ENCODE results near the gene FGF12.

Gene FGF12

GRCh38 chr3:192687488-192688152 is 39.7 kb downstream of the FGF12 start:
- no peak for TF ChIP-seq ZNF8 (CRISPR knock-in tag; IDR thresholded peaks at IDR 0.05)
- no peak for TF ChIP-seq TOX (CRISPR knock-in tag; IDR thresholded peaks at IDR 0.05; ENCODE audit: borderline replicate concordance)
- no peak for TF ChIP-seq ISL1 (CRISPR knock-in tag; IDR thresholded peaks at IDR 0.05)
- TF ChIP-seq ZFP30 (CRISPR knock-in tag; IDR thresholded peaks at IDR 0.05) = no peak
- no peak for TF ChIP-seq PPARA (CRISPR knock-in tag; IDR thresholded peaks at IDR 0.05; ENCODE audit: borderline replicate concordance)
- TF ChIP-seq ZC3H10 (CRISPR knock-in tag; IDR thresholded peaks at IDR 0.05) = no peak
- no peak for ATAC-seq

GRCh38 chr3:192685801-192686200 is 41.5 kb downstream of the FGF12 start:
- ATAC-seq = no peak
- no peak for TF ChIP-seq RARB (CRISPR knock-in tag; IDR thresholded peaks at IDR 0.05)
- TF ChIP-seq POU6F1 (CRISPR knock-in tag; IDR thresholded peaks at IDR 0.05; ENCODE audit: borderline replicate concordance, low read depth) = no peak
- TF ChIP-seq ZFP30 (CRISPR knock-in tag; IDR thresholded peaks at IDR 0.05) = no peak
- TF ChIP-seq ZNF8 (CRISPR knock-in tag; IDR thresholded peaks at IDR 0.05) = no peak
- no peak for TF ChIP-seq SNAI2 (CRISPR knock-in tag; IDR thresholded peaks at IDR 0.05)
- TF ChIP-seq ZNF70 (CRISPR knock-in tag; IDR thresholded peaks at IDR 0.05) = no peak
- TF ChIP-seq OSR1 (CRISPR knock-in tag; IDR thresholded peaks at IDR 0.05) = no peak
- TF ChIP-seq CSRNP3 (CRISPR knock-in tag; IDR thresholded peaks at IDR 0.05) = no peak
- no peak for TF ChIP-seq TSHZ2 (CRISPR knock-in tag; IDR thresholded peaks at IDR 0.05)
- TF ChIP-seq ZC3H10 (CRISPR knock-in tag; IDR thresholded peaks at IDR 0.05) = no peak
- TF ChIP-seq TOX (CRISPR knock-in tag; IDR thresholded peaks at IDR 0.05; ENCODE audit: borderline replicate concordance) = no peak
- no peak for TF ChIP-seq PATZ1 (CRISPR knock-in tag; IDR thresholded peaks at IDR 0.05; ENCODE audit: borderline replicate concordance)
- TF ChIP-seq PPARA (CRISPR knock-in tag; IDR thresholded peaks at IDR 0.05; ENCODE audit: borderline replicate concordance) = no peak

- TF ChIP-seq CSDC2 (CRISPR knock-in tag; IDR thresholded peaks at IDR 0.05) (no peak), CSRNP3 (CRISPR knock-in tag; IDR thresholded peaks at IDR 0.05) (no peak), ZNF70 (CRISPR knock-in tag; IDR thresholded peaks at IDR 0.05) (no peak), GLIS3 (CRISPR knock-in tag; IDR thresholded peaks at IDR 0.05) (no peak), ARNTL (CRISPR knock-in tag; IDR thresholded peaks at IDR 0.05; ENCODE audit: borderline replicate concordance, low read depth) (no peak), ZC3H10 (CRISPR knock-in tag; IDR thresholded peaks at IDR 0.05) (no peak), TOX (CRISPR knock-in tag; IDR thresholded peaks at IDR 0.05; ENCODE audit: borderline replicate concordance) (no peak), ISL1 (CRISPR knock-in tag; IDR thresholded peaks at IDR 0.05) (no peak), ZFP30 (CRISPR knock-in tag; IDR thresholded peaks at IDR 0.05) (no peak)
- no peak for ATAC-seq
These were observed 43.2 kb downstream of the FGF12 start for GRCh38 chr3:192684151-192684550.
